ENCODE results near the gene EPB41L2.
"Not testable (repeated sequence)": the region's sequence is repeated elsewhere in the genome, so short reads cannot be mapped to it uniquely, and the experiment has no call there.

EPB41L2 gene

GRCh38 chr6:130937942-130938604 lies 125.0 kb downstream of the EPB41L2 start:
- FAIRE-seq, result no peak

GRCh38 chr6:130936933-130937332 lies 126.1 kb downstream of the EPB41L2 start:
- no peak for FAIRE-seq

- FAIRE-seq, result no peak
These were observed 127.1 kb downstream of the EPB41L2 start for GRCh38 chr6:130935978-130936377.

GRCh38 chr6:130934848-130935585 lies 128.0 kb downstream of the EPB41L2 start:
- no peak for FAIRE-seq

- no peak for FAIRE-seq
These were observed 129.3 kb downstream of the EPB41L2 start for GRCh38 chr6:130933712-130934200.

GRCh38 chr6:130932921-130933320 lies 130.1 kb downstream of the EPB41L2 start:
- no peak for FAIRE-seq

GRCh38 chr6:130932438-130932837 lies 130.6 kb downstream of the EPB41L2 start:
- no peak for FAIRE-seq

- FAIRE-seq, result no peak
These were observed 131.4 kb downstream of the EPB41L2 start for GRCh38 chr6:130931683-130932082.

GRCh38 chr6:130929036-130929678 lies 133.9 kb downstream of the EPB41L2 start:
- FAIRE-seq, result no peak

GRCh38 chr6:130928158-130928912 lies 134.7 kb downstream of the EPB41L2 start:
- FAIRE-seq, result no peak

GRCh38 chr6:130927305-130927704 lies 135.7 kb downstream of the EPB41L2 start:
- no peak for FAIRE-seq

GRCh38 chr6:130923350-130923749 lies 139.7 kb downstream of the EPB41L2 start:
- no peak for FAIRE-seq

GRCh38 chr6:130922922-130923321 lies 140.1 kb downstream of the EPB41L2 start:
- no peak for FAIRE-seq

- FAIRE-seq, result no peak
These were observed 142.1 kb downstream of the EPB41L2 start for GRCh38 chr6:130920969-130921368.

GRCh38 chr6:130918171-130918570 lies 144.9 kb downstream of the EPB41L2 start:
- no peak for FAIRE-seq

GRCh38 chr6:130915606-130916005 lies 147.4 kb downstream of the EPB41L2 start:
- FAIRE-seq, result not testable (repeated sequence)

- FAIRE-seq, result no peak
These were observed 149.9 kb downstream of the EPB41L2 start for GRCh38 chr6:130913120-130913519.

- no peak for FAIRE-seq
These were observed 150.6 kb downstream of the EPB41L2 start for GRCh38 chr6:130912434-130912833.

- FAIRE-seq, result no peak
These were observed 154.1 kb downstream of the EPB41L2 start for GRCh38 chr6:130908958-130909357.

GRCh38 chr6:130908188-130908587 lies 154.9 kb downstream of the EPB41L2 start:
- FAIRE-seq, result no peak

- no peak for FAIRE-seq
These were observed 155.4 kb downstream of the EPB41L2 start for GRCh38 chr6:130907687-130908086.

GRCh38 chr6:130906736-130907381 lies 156.2 kb downstream of the EPB41L2 start:
- no peak for FAIRE-seq
